Measurements from ENCODE around the gene RSF1.

Gene RSF1

GRCh38 chr11:77747381-77747969, 73.0 kb downstream of the RSF1 start:
- ATAC-seq (no peak), DNase-seq (no peak)
- no peak overlapping the region for H3K27ac Mint-ChIP-seq
- H3K27me3 Mint-ChIP-seq = no peaks in the 10 kb centered on the region
- peaks cover 7% of the 10 kb centered on the region for H3K4me1 Mint-ChIP-seq
- no peak overlapping the region for H3K4me3 Mint-ChIP-seq
- no peaks in the 10 kb centered on the region for H3K9me3 Mint-ChIP-seq

GRCh38 chr11:77736473-77736872, 84.0 kb downstream of the RSF1 start:
- H3K9me3 Mint-ChIP-seq = peaks cover 5 to 11% of the 10 kb centered on the region in 2 donors
- no peak for DNase-seq
- H3K4me1 Mint-ChIP-seq = no peaks in the 10 kb centered on the region
- no peak overlapping the region for H3K27ac Mint-ChIP-seq
- H3K4me3 Mint-ChIP-seq = no peak overlapping the region
- H3K27me3 Mint-ChIP-seq = no peaks in the 10 kb centered on the region
- no peak for ATAC-seq

- no peaks in the 10 kb centered on the region for H3K27me3 Mint-ChIP-seq
- no peak overlapping the region for H3K4me3 Mint-ChIP-seq
- DNase-seq (no peak), ATAC-seq (no peak)
- no peaks in the 10 kb centered on the region for H3K4me1 Mint-ChIP-seq
- peaks cover 15 to 25% of the 10 kb centered on the region in 2 donors for H3K9me3 Mint-ChIP-seq
- no peak overlapping the region for H3K27ac Mint-ChIP-seq
These were observed 85.6 kb downstream of the RSF1 start for GRCh38 chr11:77734890-77735289.

GRCh38 chr11:77732143-77732542, 88.4 kb downstream of the RSF1 start:
- no peak for ATAC-seq
- Mint-ChIP-seq H3K4me1 (no peaks in the 10 kb centered on the region), H3K4me3 (no peak overlapping the region), H3K27ac (no peak overlapping the region), H3K9me3 (peaks cover 15 to 25% of the 10 kb centered on the region in 2 donors), H3K27me3 (no peaks in the 10 kb centered on the region)
- no peak for DNase-seq

GRCh38 chr11:77730789-77731188, 89.7 kb downstream of the RSF1 start:
- H3K9me3 Mint-ChIP-seq = peaks cover 15 to 25% of the 10 kb centered on the region in 2 donors
- ATAC-seq (no peak), DNase-seq (no peak)
- no peaks in the 10 kb centered on the region for H3K27me3 Mint-ChIP-seq
- no peak overlapping the region for H3K4me3 Mint-ChIP-seq
- H3K27ac Mint-ChIP-seq = peak overlapping the region in 1 of 2 donors; percentile 23
- peaks cover 6% of the 10 kb centered on the region for H3K4me1 Mint-ChIP-seq

- Mint-ChIP-seq H3K4me3 (no peak overlapping the region), H3K9me3 (peaks cover 10 to 25% of the 10 kb centered on the region in 2 donors), H3K27ac (no peak overlapping the region)
These were observed 91.5 kb downstream of the RSF1 start for GRCh38 chr11:77729063-77729462.

GRCh38 chr11:77728203-77728786, 92.2 kb downstream of the RSF1 start:
- no peak overlapping the region for H3K4me3 Mint-ChIP-seq
- H3K9me3 Mint-ChIP-seq = peaks cover 10 to 25% of the 10 kb centered on the region in 2 donors
- DNase-seq (no peak), ATAC-seq (no peak)
- H3K27me3 Mint-ChIP-seq = no peaks in the 10 kb centered on the region
- peaks cover 6% of the 10 kb centered on the region for H3K4me1 Mint-ChIP-seq
- no peak overlapping the region for H3K27ac Mint-ChIP-seq

More at GRCh38 chr11:77729063-77729462, 91.5 kb downstream of the RSF1 start:
- ATAC-seq (no peak), DNase-seq (no peak)
- H3K27me3 Mint-ChIP-seq = no peaks in the 10 kb centered on the region
- H3K4me1 Mint-ChIP-seq = peaks cover 6% of the 10 kb centered on the region

- DNase-seq (no peak), ATAC-seq (peak; percentile 35)
- peak overlapping the region; percentile 58 to 77 for H3K27ac Mint-ChIP-seq
- peaks cover 6% of the 10 kb centered on the region for H3K4me1 Mint-ChIP-seq
- no peak overlapping the region for H3K4me3 Mint-ChIP-seq
- H3K9me3 Mint-ChIP-seq = peaks cover 10 to 14% of the 10 kb centered on the region in 2 donors
- no peaks in the 10 kb centered on the region for H3K27me3 Mint-ChIP-seq
These were observed 94.0 kb downstream of the RSF1 start for GRCh38 chr11:77726524-77726923.

GRCh38 chr11:77725433-77725832, 95.1 kb downstream of the RSF1 start:
- Mint-ChIP-seq H3K4me1 (peaks cover 6% of the 10 kb centered on the region), H3K9me3 (peaks cover 3% of the 10 kb centered on the region in 2 donors), H3K4me3 (no peak overlapping the region), H3K27ac (peak overlapping the region in 1 of 2 donors; percentile 61), H3K27me3 (no peaks in the 10 kb centered on the region)
- ATAC-seq (no peak), DNase-seq (no peak)

GRCh38 chr11:77724636-77725035, 95.9 kb downstream of the RSF1 start:
- DNase-seq = no peak
- Mint-ChIP-seq H3K9me3 (no peaks in the 10 kb centered on the region), H3K4me1 (peaks cover 6% of the 10 kb centered on the region), H3K4me3 (no peak overlapping the region), H3K27me3 (no peaks in the 10 kb centered on the region), H3K27ac (no peak overlapping the region)
- no peak for ATAC-seq

- Mint-ChIP-seq H3K27me3 (no peaks in the 10 kb centered on the region), H3K4me1 (peaks cover 6% of the 10 kb centered on the region), H3K4me3 (no peak overlapping the region), H3K27ac (no peak overlapping the region), H3K9me3 (no peaks in the 10 kb centered on the region)
- DNase-seq (no peak), ATAC-seq (no peak)
These were observed 97.5 kb downstream of the RSF1 start for GRCh38 chr11:77723024-77723423.

GRCh38 chr11:77710358-77710757, 110.2 kb downstream of the RSF1 start:
- no peak for ATAC-seq
- Mint-ChIP-seq H3K4me3 (no peak overlapping the region), H3K9me3 (no peaks in the 10 kb centered on the region), H3K4me1 (peaks cover 33% of the 10 kb centered on the region), H3K27ac (no peak overlapping the region), H3K27me3 (no peaks in the 10 kb centered on the region)
- no peak for DNase-seq

- H3K4me1 Mint-ChIP-seq = peaks cover 37% of the 10 kb centered on the region
- peak overlapping the region; percentile 13 to 27 for H3K27ac Mint-ChIP-seq
These were observed 114.5 kb downstream of the RSF1 start for GRCh38 chr11:77705876-77706579.

GRCh38 chr11:77705195-77705875, 115.2 kb downstream of the RSF1 start:
- H3K27me3 Mint-ChIP-seq = no peaks in the 10 kb centered on the region
- ATAC-seq (peak; percentile 79), DNase-seq (peak in 1 of 2 donors; percentile 19)
- H3K4me3 Mint-ChIP-seq = no peak overlapping the region
- H3K9me3 Mint-ChIP-seq = no peaks in the 10 kb centered on the region
- H3K27ac Mint-ChIP-seq = peak overlapping the region; percentile 15 to 34
- peaks cover 34% of the 10 kb centered on the region for H3K4me1 Mint-ChIP-seq

More at GRCh38 chr11:77705876-77706579, 114.5 kb downstream of the RSF1 start:
- Mint-ChIP-seq H3K9me3 (no peaks in the 10 kb centered on the region), H3K27me3 (no peaks in the 10 kb centered on the region), H3K4me3 (no peak overlapping the region)
- no peak for ATAC-seq
- no peak for DNase-seq

- ATAC-seq = no peak
- Mint-ChIP-seq H3K9me3 (no peaks in the 10 kb centered on the region), H3K27me3 (no peaks in the 10 kb centered on the region), H3K27ac (no peak overlapping the region), H3K4me3 (no peak overlapping the region), H3K4me1 (peaks cover 28% of the 10 kb centered on the region)
- DNase-seq = no peak
These were observed 116.5 kb downstream of the RSF1 start for GRCh38 chr11:77704029-77704428.

GRCh38 chr11:77699425-77699824, 121.1 kb downstream of the RSF1 start:
- H3K4me3 Mint-ChIP-seq = no peak overlapping the region
- ATAC-seq (no peak), DNase-seq (no peak)
- no peaks in the 10 kb centered on the region for H3K27me3 Mint-ChIP-seq
- no peaks in the 10 kb centered on the region for H3K4me1 Mint-ChIP-seq
- H3K27ac Mint-ChIP-seq = no peak overlapping the region
- H3K9me3 Mint-ChIP-seq = no peaks in the 10 kb centered on the region
